H1 (cell line): Measurements from ENCODE around the gene KLHDC7B. TPM values are rescaled to one million over a fixed set of nuclear protein-coding genes. Genes with fewer than 3 reads are reported as not detected.

Experiments
- ASH2L ChIP-seq: fragments of 200-600, 300-600 bp; sonication (generic); IDR thresholded peaks from one replicate; pipeline ENCODE4 v1.7.1; 2017; ENCODE audit warnings: low read length
- BACH1 ChIP-seq: IDR thresholded peaks from 2 replicates; pipeline ENCODE4 v1.6.1; 2012; ENCODE audit warnings: low read length, improper control_type of control experiment
- BCL11A ChIP-seq, 2 experiments: IDR thresholded peaks; one replicate each; pipeline ENCODE4 v1.6.1; 2011; ENCODE audit warnings: low read depth in 2 of 2, low read length in 2 of 2, mild to moderate bottlenecking in 2 of 2
- BRCA1 ChIP-seq: IDR thresholded peaks from 2 replicates; pipeline ENCODE4 v1.6.1; 2012; ENCODE audit warnings: low read depth, low read length, improper control_type of control experiment
- CBX5 ChIP-seq: fragments of 300-800, 300-1000 bp; sonication (generic); IDR thresholded peaks from 2 replicates; pipeline ENCODE4 v1.7.1; 2016; ENCODE audit warnings: antibody characterized with exemption, low read length, low read depth
- CREB1 ChIP-seq: IDR thresholded peaks from 2 replicates; pipeline ENCODE4 v1.6.1; 2012; ENCODE audit warnings: inconsistent platforms
- EGR1 ChIP-seq: IDR thresholded peaks from 2 replicates; pipeline ENCODE4 v1.6.1; 2011; ENCODE audit warnings: low read depth, low read length, borderline replicate concordance
- EZH2 ChIP-seq: fragments of 200-600 bp; sonication (generic); IDR thresholded peaks from 2 replicates; pipeline ENCODE4 v1.7.1; 2012; ENCODE audit warnings: low read depth, mild to moderate bottlenecking, moderate library complexity, low read length, inconsistent platforms; ENCODE audit not compliant: severe bottlenecking
- FOSL1 ChIP-seq: IDR thresholded peaks from 2 replicates; pipeline ENCODE4 v1.6.1; 2011; ENCODE audit warnings: mild to moderate bottlenecking, low read depth, low read length, moderate library complexity; ENCODE audit not compliant: insufficient read depth
- HDAC2 ChIP-seq, 2 experiments: fragments of 300-600 bp in 1 of 2; sonication (generic) in 1 of 2; IDR thresholded peaks; 2 replicates each; pipeline ENCODE4 v1.6.1; 2011 to 2012; ENCODE audit warnings: low read depth in 2 of 2, low read length in 2 of 2, mild to moderate bottlenecking in 2 of 2, moderate library complexity in 2 of 2, borderline replicate concordance in 1 of 2, inconsistent platforms in 1 of 2
- HDAC6 ChIP-seq: IDR thresholded peaks from one replicate; pipeline ENCODE4 v1.7.1; 2012; ENCODE audit warnings: low read depth, mild to moderate bottlenecking, inconsistent platforms, low read length, moderate library complexity
- JUN ChIP-seq: IDR thresholded peaks from 2 replicates; pipeline ENCODE4 v1.6.1; 2011; ENCODE audit warnings: low read depth, mild to moderate bottlenecking, improper control_type of control experiment, low read length
- KDM1A ChIP-seq: fragments of 200-600, 300-600 bp; sonication (generic); IDR thresholded peaks from 2 replicates; pipeline ENCODE4 v1.7.1; 2016; ENCODE audit warnings: mild to moderate bottlenecking, low read length, borderline replicate concordance
- PHF8 ChIP-seq: fragments of 200-600 bp; sonication (generic); conservative IDR thresholded peaks from 2 replicates; pipeline ENCODE4 v1.7.1; 2012; ENCODE audit warnings: low read depth, mild to moderate bottlenecking, inconsistent platforms, low read length, moderate library complexity
- RNF2 ChIP-seq: fragments of 200-900, 300-1000 bp; sonication (generic); IDR thresholded peaks from 2 replicates; pipeline ENCODE4 v1.7.1; 2016; ENCODE audit warnings: borderline replicate concordance, low read depth, mild to moderate bottlenecking, antibody characterized with exemption, low read length; ENCODE audit not compliant: poor library complexity, severe bottlenecking; ENCODE audit errors: missing control alignments
- SAP30 ChIP-seq: fragments of 300-600 bp; sonication (generic); IDR thresholded peaks from 2 replicates; pipeline ENCODE4 v1.7.1; 2012; ENCODE audit warnings: low read length, moderate library complexity, mild to moderate bottlenecking, inconsistent platforms; ENCODE audit not compliant: insufficient read depth, insufficient replicate concordance
- SIRT6 ChIP-seq: IDR thresholded peaks from one replicate; pipeline ENCODE4 v1.7.1; 2012; ENCODE audit warnings: low read length, inconsistent platforms
- SP1 ChIP-seq: IDR thresholded peaks from 2 replicates; pipeline ENCODE4 v1.6.1; 2011; ENCODE audit warnings: low read depth, low read length
- SP2 ChIP-seq: IDR thresholded peaks from 2 replicates; pipeline ENCODE4 v1.6.1; 2012; ENCODE audit warnings: mild to moderate bottlenecking, low read length, inconsistent platforms
- TCF12 ChIP-seq: IDR thresholded peaks from 2 replicates; pipeline ENCODE4 v1.6.1; 2011; ENCODE audit warnings: low read depth, mild to moderate bottlenecking, low read length
- TEAD4 ChIP-seq: IDR thresholded peaks from 2 replicates; pipeline ENCODE4 v1.6.1; 2012; ENCODE audit warnings: low read depth, low read length, inconsistent platforms, mixed read lengths
- polyA plus RNA-seq, 7 experiments: library from polyadenylated mRNA; depleted of rRNA in 3 of 7; stranded (reverse) in 5 of 7; unstranded in 2 of 7; fragments of >200 nt in 5 of 7; fragments of 200-250 nt in 2 of 7; gene quantifications; 1 replicate in 5 of 7; 2 replicates in 1 of 7; 4 replicates in 1 of 7; pipeline versions ENCODE4 v1.2.1 to v1.2.3, GENCODE V29; 2011 to 2013; ENCODE audit warnings: missing spikeins in 2 of 7, mixed read lengths in 2 of 7
- total RNA-seq: library from RNA; stranded (reverse); fragmentation: NEBNext Ultra II Directional; extraction: Animal tissue kit (Norgen Biotek cat#: 25700); gene quantifications from 2 replicates; pipeline ENCODE4 v1.2.1, GENCODE V29; 2021
- TF ChIP-seq, protein P1 (sequence below): IDR thresholded peaks from 2 replicates; pipeline ENCODE4 v1.6.1; 2011; ENCODE audit warnings: low read length, improper control_type of control experiment
- TF ChIP-seq, protein P2 (sequence below): IDR thresholded peaks from 2 replicates; pipeline ENCODE4 v1.6.1; 2012; ENCODE audit warnings: inconsistent platforms

KLHDC7B gene
- total and polyA plus RNA-seq, 2 of the 8 experiments (the other 6 are each of a cell fraction or from before 2014, with no cell fraction given): not detected

DNA sequence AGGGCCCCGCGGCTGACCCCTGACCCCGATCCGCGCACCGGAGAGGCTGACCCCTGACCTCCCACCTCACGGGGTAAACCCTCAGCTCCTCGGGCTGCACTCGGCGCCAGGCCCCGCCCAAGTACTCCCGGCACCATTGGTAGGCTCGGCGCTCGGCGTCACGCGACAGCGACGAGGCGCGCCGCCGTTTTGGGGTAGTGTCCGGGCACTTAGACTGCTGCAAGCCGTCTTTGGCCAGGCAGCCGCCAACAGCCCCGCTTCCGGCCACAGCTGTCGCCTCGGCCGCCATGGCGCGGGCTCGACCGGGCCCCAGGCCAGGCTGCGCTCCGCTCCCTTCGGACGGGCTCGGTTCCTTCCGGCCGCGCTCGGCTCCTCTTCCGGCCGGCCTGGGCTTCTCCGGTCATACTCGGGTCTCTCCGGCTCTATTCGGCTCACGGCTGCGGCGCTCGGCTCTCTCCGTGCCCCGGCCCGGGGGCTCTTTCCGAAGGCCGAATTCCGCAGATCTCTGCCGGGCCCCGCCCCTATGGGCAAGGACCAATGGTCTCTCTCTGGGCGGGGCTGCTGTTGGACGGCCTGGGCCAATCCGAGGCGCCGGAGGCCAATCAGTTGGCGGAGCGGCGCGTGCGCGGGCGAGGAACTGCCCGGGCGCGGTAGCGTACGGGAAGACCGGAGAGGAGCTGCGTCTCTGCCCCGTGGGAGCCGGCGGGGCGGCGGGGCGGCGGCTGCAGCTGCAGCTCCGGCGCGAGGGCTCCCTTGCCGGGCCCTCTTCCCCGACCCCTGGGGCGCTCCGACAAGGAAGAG, 37.0 kb downstream of the KLHDC7B start, which contains the start of gene CHKB (continued):
- TF ChIP-seq EZH2 (no peak), FOSL1 (no peak), BACH1 (no peak), SP1 (peak; percentile 53; the same call in 1 of the 2 replicates), RNF2 (no peak), HDAC2 (IDR thresholded peaks at IDR 0.05; ENCODE audit: borderline replicate concordance in 1 of 2, low read depth in 2 of 2, low read length in 2 of 2) (no peak), BRCA1 (no peak), HDAC6 (no peak), TCF12 (no peak), CREB1 (peak; percentile 92), ASH2L (peak; percentile 84), SAP30 (no peak), CBX5 (no peak), SP2 (no peak), PHF8 (peak; percentile 75), SIRT6 (no peak), EGR1 (no peak), JUN (no peak), TEAD4 (no peak), BCL11A (IDR thresholded peaks at IDR 0.05; ENCODE audit: low read depth in 2 of 2, low read length in 2 of 2) (no peak), KDM1A (no peak)
- TF ChIP-seq, protein P1, sequence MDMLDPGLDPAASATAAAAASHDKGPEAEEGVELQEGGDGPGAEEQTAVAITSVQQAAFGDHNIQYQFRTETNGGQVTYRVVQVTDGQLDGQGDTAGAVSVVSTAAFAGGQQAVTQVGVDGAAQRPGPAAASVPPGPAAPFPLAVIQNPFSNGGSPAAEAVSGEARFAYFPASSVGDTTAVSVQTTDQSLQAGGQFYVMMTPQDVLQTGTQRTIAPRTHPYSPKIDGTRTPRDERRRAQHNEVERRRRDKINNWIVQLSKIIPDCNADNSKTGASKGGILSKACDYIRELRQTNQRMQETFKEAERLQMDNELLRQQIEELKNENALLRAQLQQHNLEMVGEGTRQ: no peak
- TF ChIP-seq, protein P2, sequence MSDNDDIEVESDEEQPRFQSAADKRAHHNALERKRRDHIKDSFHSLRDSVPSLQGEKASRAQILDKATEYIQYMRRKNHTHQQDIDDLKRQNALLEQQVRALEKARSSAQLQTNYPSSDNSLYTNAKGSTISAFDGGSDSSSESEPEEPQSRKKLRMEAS: 0 out of 2 replicates have a peak, but pooled peaks have one; percentile 35
